Endodermal cell (in vitro differentiated cells): ENCODE results near the gene VSIG10. TPM values are rescaled to one million over a fixed set of nuclear protein-coding genes. Genes with fewer than 3 reads are reported as not detected.

Experiments
- DNase-seq: peaks from one replicate; pipeline ENCODE4 v3.0.0-alpha.2; 2017
- H3K27ac ChIP-seq: 2 replicates; pipeline ENCODE4 v1.5.1; 2013; ENCODE audit warnings: mild to moderate bottlenecking, low read depth, low read length, moderate library complexity
- H3K27me3 ChIP-seq: 2 replicates; pipeline ENCODE4 v1.6.1; 2013; ENCODE audit warnings: mild to moderate bottlenecking, low read length, moderate library complexity; ENCODE audit not compliant: insufficient read depth, control insufficient read depth, poor library complexity, severe bottlenecking
- H3K36me3 ChIP-seq: 2 replicates; pipeline ENCODE4 v1.7.0; 2013; ENCODE audit warnings: mild to moderate bottlenecking, low read length, moderate library complexity; ENCODE audit not compliant: control insufficient read depth, insufficient read depth
- H3K4me1 ChIP-seq: one replicate; pipeline ENCODE4 v1.7.0; 2013; ENCODE audit warnings: low read length; ENCODE audit not compliant: control insufficient read depth, insufficient read depth
- H3K4me3 ChIP-seq: 2 replicates; pipeline ENCODE4 v1.5.1; 2013; ENCODE audit warnings: mild to moderate bottlenecking, low read length, moderate library complexity
- H3K9ac ChIP-seq: 2 replicates; pipeline ENCODE4 v1.6.1; 2013; ENCODE audit warnings: mild to moderate bottlenecking, low read length, moderate library complexity; ENCODE audit not compliant: poor library complexity, severe bottlenecking; ENCODE audit errors: extremely low read depth
- H3K9me3 ChIP-seq: 2 replicates; pipeline ENCODE4 v1.6.1; 2013; ENCODE audit warnings: mild to moderate bottlenecking, low read length, moderate library complexity; ENCODE audit not compliant: control insufficient read depth
- H3K27ac Mint-ChIP-seq: 2 replicates; pipeline ENCODE4 v1.8.0; 2020; ENCODE audit warnings: mixed read lengths
- H3K27me3 Mint-ChIP-seq: 2 replicates; pipeline ENCODE4 v1.8.0; 2021; ENCODE audit warnings: mild to moderate bottlenecking, mixed read lengths; ENCODE audit not compliant: insufficient read depth
- H3K36me3 Mint-ChIP-seq: 2 replicates; pipeline ENCODE4 v1.8.0; 2020; ENCODE audit warnings: low read depth, mixed read lengths
- H3K4me1 Mint-ChIP-seq: 2 replicates; pipeline ENCODE4 v1.8.0; 2020; ENCODE audit warnings: mixed read lengths
- H3K4me3 Mint-ChIP-seq: 2 replicates; pipeline ENCODE4 v1.8.0; 2020; ENCODE audit warnings: mild to moderate bottlenecking, moderate library complexity, mixed read lengths
- H3K9me3 Mint-ChIP-seq: 2 replicates; pipeline ENCODE4 v1.8.0; 2020; ENCODE audit warnings: mild to moderate bottlenecking, mixed read lengths
- WGBS, 2 experiments: methylation state at CpG; one replicate each; pipeline versions ENCODE4 v1.1.5 to v1.1.7; 2013; ENCODE audit warnings: missing lambda C conversion rate in 2 of 2, mixed read lengths in 1 of 2; ENCODE audit not compliant: insufficient coverage in 1 of 2, insufficient read length in 1 of 2; 5-methylcytosine and 5-hydroxymethylcytosine counted together
- total RNA-seq, 2 donors: library from RNA; stranded (reverse); fragmentation: NEBNext Ultra II Directional in 1 of 2; extraction: Animal tissue kit (Norgen Biotek cat#: 25700) in 1 of 2; gene quantifications; 2 replicates in 1 of 2; 3 replicates in 1 of 2; pipeline ENCODE4 v1.2.1, GENCODE V29; 2021
- TF ChIP-seq, protein P1 (sequence below): fragments of 200-600 bp; sonication (generic); conservative IDR thresholded peaks from 2 replicates; pipeline ENCODE4 v1.5.0; 2021; ENCODE audit warnings: antibody characterized with exemption, mild to moderate bottlenecking

VSIG10 gene
- total RNA-seq, 2 donors from 2014 or later, result 35.4 to 43.8 TPM

DNA sequence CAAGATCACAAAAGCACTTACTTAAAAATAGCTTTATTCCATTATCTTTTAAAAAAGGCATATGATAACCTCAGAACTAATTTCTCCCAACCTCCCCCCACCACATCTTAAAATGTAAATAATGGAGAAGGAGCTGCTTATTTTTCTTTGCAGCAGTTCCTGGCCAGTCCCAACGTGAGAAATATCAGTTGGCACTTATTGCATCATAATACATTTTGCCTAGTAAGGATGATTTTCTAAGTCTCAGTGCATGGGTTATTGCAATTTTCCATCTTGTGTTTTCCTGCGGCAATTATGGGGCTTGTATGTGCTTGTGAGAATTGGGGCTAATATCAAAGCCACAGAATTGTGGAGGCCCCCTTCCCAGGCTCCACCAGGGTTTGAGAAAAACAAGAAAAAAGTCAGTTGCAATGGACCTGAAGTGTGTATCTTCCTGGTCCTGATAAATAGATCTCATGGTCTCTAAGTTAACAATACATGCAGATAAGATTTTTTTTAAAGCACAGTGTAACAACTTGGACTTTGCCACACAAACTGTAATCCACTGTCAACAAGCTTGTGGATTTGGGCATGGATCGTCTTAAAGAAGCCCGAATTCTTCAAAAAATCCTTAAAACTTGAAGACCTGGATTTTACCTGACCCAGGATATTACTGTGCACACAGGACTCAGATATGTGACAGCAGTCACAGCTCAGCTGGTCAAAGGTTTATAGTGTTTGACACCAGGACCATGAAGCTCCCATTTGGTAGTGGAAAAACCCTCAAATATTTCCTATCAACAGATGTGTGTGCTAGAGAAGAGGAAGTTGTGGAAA is 40.0 kb downstream of the VSIG10 start:
- H3K9ac ChIP-seq, result peak overlapping the region; percentile 11
- Mint-ChIP-seq H3K9me3 (no peaks in the 10 kb centered on the region), H3K27me3 (no peaks in the 10 kb centered on the region), H3K36me3 (peaks cover 21% of the 10 kb centered on the region), H3K27ac (peak overlapping the region; percentile 89), H3K4me1 (peaks cover 48% of the 10 kb centered on the region), H3K4me3 (peak overlapping the region; percentile 83)
- H3K4me3 ChIP-seq, result peak overlapping the region; percentile 89
- DNase-seq, result no peak
- peaks cover 13% of the 10 kb centered on the region for H3K36me3 ChIP-seq
- WGBS, 2 experiments, result 73 to 92% methylated on average over 3 to 4 of the region's 4 CpGs
- H3K27ac ChIP-seq, result peak overlapping the region; percentile 21
- H3K4me1 ChIP-seq, result peaks cover 12% of the 10 kb centered on the region
- H3K27me3 ChIP-seq, result no peaks in the 10 kb centered on the region
- no peaks in the 10 kb centered on the region for H3K9me3 ChIP-seq
- TF ChIP-seq, protein P1, sequence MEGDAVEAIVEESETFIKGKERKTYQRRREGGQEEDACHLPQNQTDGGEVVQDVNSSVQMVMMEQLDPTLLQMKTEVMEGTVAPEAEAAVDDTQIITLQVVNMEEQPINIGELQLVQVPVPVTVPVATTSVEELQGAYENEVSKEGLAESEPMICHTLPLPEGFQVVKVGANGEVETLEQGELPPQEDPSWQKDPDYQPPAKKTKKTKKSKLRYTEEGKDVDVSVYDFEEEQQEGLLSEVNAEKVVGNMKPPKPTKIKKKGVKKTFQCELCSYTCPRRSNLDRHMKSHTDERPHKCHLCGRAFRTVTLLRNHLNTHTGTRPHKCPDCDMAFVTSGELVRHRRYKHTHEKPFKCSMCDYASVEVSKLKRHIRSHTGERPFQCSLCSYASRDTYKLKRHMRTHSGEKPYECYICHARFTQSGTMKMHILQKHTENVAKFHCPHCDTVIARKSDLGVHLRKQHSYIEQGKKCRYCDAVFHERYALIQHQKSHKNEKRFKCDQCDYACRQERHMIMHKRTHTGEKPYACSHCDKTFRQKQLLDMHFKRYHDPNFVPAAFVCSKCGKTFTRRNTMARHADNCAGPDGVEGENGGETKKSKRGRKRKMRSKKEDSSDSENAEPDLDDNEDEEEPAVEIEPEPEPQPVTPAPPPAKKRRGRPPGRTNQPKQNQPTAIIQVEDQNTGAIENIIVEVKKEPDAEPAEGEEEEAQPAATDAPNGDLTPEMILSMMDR, result no peak

DNA sequence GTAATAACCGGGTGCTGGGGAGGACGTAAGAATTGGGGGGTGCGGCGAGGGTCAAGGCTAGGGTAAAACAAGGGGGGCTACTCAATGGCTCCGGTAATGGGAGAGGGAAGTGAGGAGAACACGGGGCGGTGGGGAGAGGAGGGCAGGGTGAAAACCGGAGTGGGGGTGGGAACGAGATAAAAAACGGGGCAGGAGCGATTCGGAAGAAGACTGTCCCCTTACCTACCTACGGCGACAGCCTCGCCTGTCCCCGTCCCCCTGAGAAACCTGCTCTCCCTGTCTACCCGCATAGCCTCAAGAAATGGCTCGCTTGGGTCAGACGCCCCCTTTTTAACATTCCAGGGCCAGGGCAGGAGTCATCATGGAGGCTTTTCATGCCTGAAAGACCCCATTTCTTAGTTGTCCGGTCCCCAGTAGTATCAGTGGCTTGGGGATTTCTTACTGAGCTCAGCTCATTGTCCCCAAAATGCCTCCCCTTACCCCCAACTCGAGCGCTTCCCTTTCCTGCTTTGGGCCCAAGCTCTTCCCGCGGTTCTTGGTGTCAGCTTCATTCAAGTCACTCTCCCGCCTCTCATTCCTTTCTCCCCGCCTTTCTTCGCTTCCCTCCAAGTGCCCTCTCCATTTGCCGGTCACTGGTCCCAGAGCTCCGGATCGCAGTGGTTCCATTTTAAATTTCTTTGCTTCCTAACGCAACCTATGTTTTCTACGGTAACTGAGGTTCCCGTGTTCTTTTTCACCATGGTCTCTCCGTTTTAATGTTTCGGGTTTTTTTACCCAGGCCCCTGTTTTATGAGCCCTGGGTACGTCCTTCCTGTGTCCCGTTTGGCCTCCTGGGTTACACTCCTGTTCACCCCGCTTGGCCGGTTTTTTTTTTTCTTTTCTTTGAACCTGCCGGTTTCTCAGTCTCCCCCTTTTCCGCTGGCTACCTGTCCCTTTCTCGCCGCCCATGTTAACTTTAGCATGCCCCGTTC is 41.7 kb downstream of the VSIG10 start:
- Mint-ChIP-seq H3K4me1 (peaks cover 41% of the 10 kb centered on the region), H3K4me3 (peak overlapping the region; percentile 83), H3K36me3 (peaks cover 16% of the 10 kb centered on the region), H3K9me3 (no peaks in the 10 kb centered on the region), H3K27ac (peak overlapping the region; percentile 97), H3K27me3 (no peaks in the 10 kb centered on the region)
- DNase-seq, result peak; percentile 88
- peaks cover 12% of the 10 kb centered on the region for H3K36me3 ChIP-seq
- H3K27ac ChIP-seq, result peak overlapping the region; percentile 29
- H3K9me3 ChIP-seq, result no peaks in the 10 kb centered on the region
- H3K4me1 ChIP-seq, result peaks cover 12% of the 10 kb centered on the region
- H3K27me3 ChIP-seq, result no peaks in the 10 kb centered on the region
- H3K9ac ChIP-seq, result peak overlapping the region; percentile 83
- TF ChIP-seq, protein P1, result no peak
- H3K4me3 ChIP-seq, result peak overlapping the region; percentile 89
- WGBS, 2 experiments, result 2 to 3% methylated on average over 30 to 44 of the region's 44 CpGs
